Endothelial cell (in vitro differentiated cells): Measurements from ENCODE around the gene FNBP1. TPM values are rescaled to one million over a fixed set of nuclear protein-coding genes. Genes with fewer than 3 reads are reported as not detected.

Source experiments
- DNase-seq: peaks from one replicate; pipeline ENCODE4 v3.0.0; 2021; ENCODE audit warnings: low spot score
- H3K27ac Mint-ChIP-seq: one replicate; pipeline ENCODE4 v1.8.0; 2021; ENCODE audit warnings: mixed read lengths, inconsistent platforms; ENCODE audit not compliant: unreplicated experiment
- H3K27me3 Mint-ChIP-seq: one replicate; pipeline ENCODE4 v1.8.0; 2021; ENCODE audit warnings: mild to moderate bottlenecking, moderate library complexity, mixed read lengths, inconsistent platforms; ENCODE audit not compliant: unreplicated experiment
- H3K36me3 Mint-ChIP-seq: one replicate; pipeline ENCODE4 v1.8.0; 2021; ENCODE audit warnings: mild to moderate bottlenecking, low read depth, mixed read lengths, inconsistent platforms; ENCODE audit not compliant: unreplicated experiment
- H3K4me1 Mint-ChIP-seq: one replicate; pipeline ENCODE4 v1.8.0; 2021; ENCODE audit warnings: mild to moderate bottlenecking, mixed read lengths, inconsistent platforms; ENCODE audit not compliant: unreplicated experiment
- H3K4me3 Mint-ChIP-seq: one replicate; pipeline ENCODE4 v1.8.0; 2021; ENCODE audit warnings: mild to moderate bottlenecking, mixed read lengths, inconsistent platforms; ENCODE audit not compliant: unreplicated experiment
- H3K9me3 Mint-ChIP-seq: one replicate; pipeline ENCODE4 v1.8.0; 2021; ENCODE audit warnings: mixed read lengths, inconsistent platforms; ENCODE audit not compliant: unreplicated experiment
- CTCF ChIP-seq: fragments of 200-600 bp; sonication (generic); IDR thresholded peaks from one replicate; pipeline ENCODE4 v1.5.0; 2021; ENCODE audit warnings: antibody characterized with exemption; ENCODE audit not compliant: unreplicated experiment
- microRNA-seq: library from miRNA; unstranded; fragments of <30 nt; microRNA quantifications from one replicate; pipeline ENCODE4, GENCODE V29; 2020; ENCODE audit not compliant: unreplicated experiment
- total RNA-seq: library from RNA; stranded (reverse); fragmentation: NEBNext Ultra II Directional; extraction: Animal tissue kit (Norgen Biotek cat#: 25700); gene quantifications from one replicate; pipeline ENCODE4 v1.2.1, GENCODE V29; 2021; ENCODE audit not compliant: unreplicated experiment

The FNBP1 gene
- total RNA-seq, 1 donor from 2014 or later = 119 TPM

- Mint-ChIP-seq H3K4me3 (no peak overlapping the region), H3K27ac (no peak overlapping the region), H3K9me3 (no peaks in the 10 kb centered on the region), H3K36me3 (no peaks in the 10 kb centered on the region), H3K4me1 (peaks cover 10% of the 10 kb centered on the region), H3K27me3 (peaks cover 3% of the 10 kb centered on the region)
- TF ChIP-seq CTCF = no peak
- no peak for DNase-seq
Measured at GRCh38 chr9:129841071-129841470, 201.9 kb downstream of the FNBP1 start.

- Mint-ChIP-seq H3K9me3 (no peaks in the 10 kb centered on the region), H3K36me3 (no peaks in the 10 kb centered on the region), H3K4me1 (peaks cover 10% of the 10 kb centered on the region), H3K27ac (no peak overlapping the region), H3K27me3 (peaks cover 6% of the 10 kb centered on the region), H3K4me3 (no peak overlapping the region)
- DNase-seq = no peak
- TF ChIP-seq CTCF = no peak
Measured at GRCh38 chr9:129840034-129840433, 203.0 kb downstream of the FNBP1 start.

- no peak for DNase-seq
- no peak overlapping the region for H3K4me3 Mint-ChIP-seq
- H3K27me3 Mint-ChIP-seq = peaks cover 6% of the 10 kb centered on the region
Measured at GRCh38 chr9:129839324-129840023, 203.5 kb downstream of the FNBP1 start.

GRCh38 chr9:129838707-129839259 is 204.2 kb downstream of the FNBP1 start:
- no peak for DNase-seq
- Mint-ChIP-seq H3K27ac (no peak overlapping the region), H3K36me3 (peaks cover 6% of the 10 kb centered on the region), H3K4me1 (peaks cover 16% of the 10 kb centered on the region), H3K27me3 (peaks cover 6% of the 10 kb centered on the region), H3K4me3 (no peak overlapping the region), H3K9me3 (no peaks in the 10 kb centered on the region)
- no peak for TF ChIP-seq CTCF

More at GRCh38 chr9:129839324-129840023, 203.5 kb downstream of the FNBP1 start:
- Mint-ChIP-seq H3K36me3 (no peaks in the 10 kb centered on the region), H3K4me1 (peaks cover 10% of the 10 kb centered on the region), H3K27ac (no peak overlapping the region), H3K9me3 (no peaks in the 10 kb centered on the region)
- TF ChIP-seq CTCF = no peak

Small RNA genes lying within 50 kb of the gene (microRNA-seq; reads per million reads assigned to microRNA genes)
- 0.42 reads per million for gene MIR6855

Other genes starting within 250 kb of the FNBP1 start
- 22.8 TPM for gene TOR1B, start 240.0 kb downstream of the FNBP1 start, total RNA-seq
- 58.0 TPM for gene TOR1A, start 219.1 kb downstream of the FNBP1 start, total RNA-seq
- gene C9orf78, start 207.9 kb downstream of the FNBP1 start, total RNA-seq = 29.1 TPM
- 21.7 TPM for gene USP20, start 207.7 kb downstream of the FNBP1 start, total RNA-seq
- gene GPR107, start 10.7 kb upstream of the FNBP1 start, total RNA-seq = 63.5 TPM
- 20.1 TPM for gene NCS1, start 129.2 kb upstream of the FNBP1 start, total RNA-seq
- gene HMCN2, start 222.6 kb upstream of the FNBP1 start, total RNA-seq = 29.6 TPM